ENCODE results near the gene APIP.
A peak's percentile ranks its signal among the peaks of the same experiment; 100 is the strongest.

APIP gene

DNA sequence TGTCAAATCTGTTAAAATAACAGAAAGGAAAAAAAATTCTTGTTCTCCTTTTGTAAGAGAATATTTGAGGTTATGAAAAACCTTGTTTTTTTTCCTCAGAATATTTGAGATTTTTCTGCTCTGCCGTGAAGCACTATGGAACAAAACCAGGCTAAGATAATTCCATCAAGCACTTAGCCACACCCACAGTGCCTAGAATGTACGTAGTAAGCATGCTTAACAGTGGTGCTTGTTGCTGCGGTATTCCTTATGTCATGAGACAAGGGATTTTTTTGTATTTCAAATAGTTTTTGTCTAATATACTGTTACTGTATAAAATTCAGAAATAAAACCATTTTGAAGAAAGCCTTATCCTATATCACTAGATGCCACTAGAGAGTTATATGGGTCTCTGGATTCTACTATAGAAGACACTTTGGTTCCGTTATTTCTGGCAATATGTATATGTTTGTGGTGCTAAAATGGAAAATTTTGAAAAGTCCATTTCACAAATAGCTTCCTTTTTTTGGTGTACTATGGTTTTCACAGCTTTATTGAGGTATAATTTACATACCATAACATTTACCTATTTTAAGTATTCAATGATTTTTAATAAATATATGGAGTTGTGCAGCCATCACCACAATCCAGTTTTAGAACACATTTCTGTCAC, 24.0 kb upstream of the APIP start:
- peak; percentile 18 for DNase-seq (ENCODE audit: extremely low spot score)
- POLR2A ChIA-PET: no interaction called here
- CTCF ChIA-PET: interaction anchor here (1.4 to 2.7 kb wide), 6 partner anchors 9 to 35 kb away, joined by 3 to 8 read pairs (median 4); no protein-coding TSS in a partner anchor
- TF ChIP-seq CTCF (IDR thresholded peaks at IDR 0.05; ENCODE audit: control extremely low read depth, extremely low read depth, low read depth, missing control alignments): no peak

DNA sequence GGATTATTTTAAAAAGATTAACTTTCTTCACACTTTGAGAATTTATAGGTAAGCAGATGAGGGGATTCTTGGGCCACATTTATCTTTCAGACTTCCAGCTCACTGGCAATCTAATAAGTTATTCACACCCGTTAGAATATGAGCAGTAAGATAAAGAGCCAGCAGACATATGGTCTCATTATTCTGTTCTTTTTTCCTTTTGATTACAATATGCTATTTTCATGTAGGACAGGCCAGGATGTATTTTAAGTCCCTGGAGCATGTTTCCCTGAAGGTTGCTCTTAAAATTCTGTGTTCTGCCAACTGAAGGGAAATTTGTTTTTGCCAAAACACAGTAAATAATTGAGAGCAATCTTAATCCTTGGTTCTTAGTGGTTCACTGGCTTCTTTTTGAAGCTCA, 22.4 kb upstream of the APIP start:
- CTCF ChIA-PET: interaction anchor here (1.1 to 2.7 kb wide), 2 partner anchors 9 to 16 kb away, joined by 3 to 8 read pairs; no protein-coding TSS in a partner anchor
- POLR2A ChIA-PET: no interaction called here

GRCh38 chr11:34936945-34937629, 20.9 kb upstream of the APIP start:
- ChIA-PET POLR2A (interaction anchor here (0.6 kb wide), 1 partner anchor 237 kb away, joined by 5 read pairs; no protein-coding TSS in a partner anchor), CTCF (interaction anchor here (2.5 kb wide), 1 partner anchor 10 kb away, joined by 11 read pairs; no protein-coding TSS in a partner anchor)
- DNase-seq (ENCODE audit: extremely low spot score): no peak
- no peak for TF ChIP-seq CTCF (IDR thresholded peaks at IDR 0.05; ENCODE audit: control extremely low read depth, extremely low read depth, low read depth, missing control alignments)

More for the DNA sequence above, 22.4 kb upstream of the APIP start:
- no peak for TF ChIP-seq CTCF (IDR thresholded peaks at IDR 0.05; ENCODE audit: control extremely low read depth, extremely low read depth, low read depth, missing control alignments)
- no peak for DNase-seq (ENCODE audit: extremely low spot score)

DNA sequence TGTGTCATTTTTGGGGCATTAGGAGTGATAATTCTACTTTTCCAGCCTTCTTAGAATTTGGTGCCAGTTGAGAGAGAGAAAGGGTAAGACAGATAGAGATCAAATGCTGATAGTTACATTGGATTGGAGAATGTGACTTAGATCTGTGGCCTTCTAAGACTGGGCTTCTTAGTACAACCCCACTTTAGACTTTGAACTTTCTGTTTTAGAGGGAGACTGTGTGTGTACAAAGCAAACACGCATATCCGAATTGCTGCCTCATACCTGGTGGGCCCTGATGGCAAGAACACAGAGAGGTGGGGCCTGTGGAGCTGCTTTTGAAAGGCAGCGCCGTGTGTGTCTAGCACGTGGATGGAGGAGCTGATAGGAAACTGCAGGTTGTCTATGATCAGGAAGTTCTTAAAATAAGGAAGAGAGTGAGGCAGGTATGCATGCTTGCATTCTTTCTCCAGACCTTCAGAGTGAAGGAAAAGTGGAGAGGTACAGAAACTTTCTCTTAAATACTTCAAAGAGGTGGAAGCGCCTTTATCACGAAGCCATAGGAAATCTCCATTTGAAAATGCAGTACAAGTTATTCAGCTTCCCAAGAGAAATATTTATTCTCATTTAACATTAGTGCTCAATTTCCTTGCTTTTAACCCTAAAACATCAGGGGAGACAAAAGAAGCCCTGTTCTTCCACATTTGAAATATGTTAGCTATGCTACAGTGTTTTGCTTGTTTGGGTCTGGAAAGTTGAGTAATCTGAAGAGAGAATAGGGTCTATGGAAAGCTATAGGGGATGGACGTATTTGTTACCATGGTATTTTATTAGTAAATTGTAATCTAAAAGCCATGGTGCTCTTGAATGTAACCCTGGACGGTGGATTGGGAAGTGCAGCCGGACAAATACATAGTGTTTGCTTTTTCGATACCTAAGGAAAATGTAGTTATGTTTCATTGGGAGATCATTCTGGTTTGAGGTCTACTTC, 13.9 kb upstream of the APIP start:
- TF ChIP-seq CTCF (IDR thresholded peaks at IDR 0.05; ENCODE audit: control extremely low read depth, extremely low read depth, low read depth, missing control alignments): no peak
- DNase-seq (ENCODE audit: extremely low spot score): no peak
- ChIA-PET CTCF (interaction anchor here (1.0 to 6.3 kb wide), 3 partner anchors 11 to 461 kb away, joined by 3 to 107 read pairs (median 5); no protein-coding TSS in a partner anchor), POLR2A (no interaction called here)

- no peak for TF ChIP-seq CTCF (IDR thresholded peaks at IDR 0.05; ENCODE audit: control extremely low read depth, extremely low read depth, low read depth, missing control alignments)
- ChIA-PET POLR2A (no interaction called here), CTCF (interaction anchor here (1.9 to 6.3 kb wide), 2 partner anchors 11 to 462 kb away, joined by 5 to 107 read pairs; no protein-coding TSS in a partner anchor)
- DNase-seq (ENCODE audit: extremely low spot score): no peak
These were observed 12.9 kb upstream of the APIP start for GRCh38 chr11:34928960-34929680.

All from GM10248 (cell line).